HG03520 (cell line): Measurements from ENCODE around the gene EFNA4.
A peak's percentile ranks its signal among the peaks of the same experiment; 100 is the strongest.

Experiments used
- ATAC-seq: cut with Tn5 transposase; IDR thresholded peaks from one replicate; pipeline ENCODE4 v1.9.1; 2021; ENCODE audit warnings: mild to moderate bottlenecking, moderate library complexity; ENCODE audit not compliant: unreplicated experiment

EFNA4 gene

DNA sequence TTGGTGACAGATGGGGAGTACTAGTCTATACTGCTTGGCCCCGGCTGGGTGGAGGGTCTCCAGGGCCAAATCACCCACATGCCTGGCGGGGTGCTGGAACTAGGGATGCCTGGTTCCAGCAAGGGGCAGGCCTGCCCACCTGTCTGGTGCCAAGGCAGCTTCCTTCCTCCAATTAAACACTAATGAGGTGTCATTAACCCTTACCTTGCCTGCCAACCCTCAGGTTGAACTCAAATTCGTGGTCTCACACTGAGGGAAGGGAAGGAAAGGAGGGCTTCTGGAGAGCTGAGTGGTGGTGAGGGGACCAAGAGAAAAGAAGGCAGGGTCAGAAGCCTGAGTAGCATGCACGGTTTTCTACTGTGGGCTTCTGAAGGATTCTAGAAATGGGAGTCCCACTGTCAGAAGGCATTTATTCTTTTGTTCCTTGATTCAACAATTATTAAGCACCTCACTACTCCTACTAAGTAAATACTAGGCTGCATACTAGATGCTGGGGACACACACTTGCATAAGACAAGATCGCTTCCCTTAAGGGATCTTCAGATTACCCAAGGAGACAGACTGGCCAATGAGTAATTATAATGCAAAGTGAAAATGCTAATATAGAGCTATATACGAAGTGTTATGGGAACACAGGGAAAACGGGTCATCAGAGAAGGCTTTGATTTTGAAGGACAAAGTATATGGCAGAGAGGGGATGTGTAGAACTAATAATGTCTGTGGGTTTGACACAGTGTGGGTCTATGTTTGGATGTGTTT lies 9.2 kb downstream of the EFNA4 start:
- no peak for ATAC-seq

DNA sequence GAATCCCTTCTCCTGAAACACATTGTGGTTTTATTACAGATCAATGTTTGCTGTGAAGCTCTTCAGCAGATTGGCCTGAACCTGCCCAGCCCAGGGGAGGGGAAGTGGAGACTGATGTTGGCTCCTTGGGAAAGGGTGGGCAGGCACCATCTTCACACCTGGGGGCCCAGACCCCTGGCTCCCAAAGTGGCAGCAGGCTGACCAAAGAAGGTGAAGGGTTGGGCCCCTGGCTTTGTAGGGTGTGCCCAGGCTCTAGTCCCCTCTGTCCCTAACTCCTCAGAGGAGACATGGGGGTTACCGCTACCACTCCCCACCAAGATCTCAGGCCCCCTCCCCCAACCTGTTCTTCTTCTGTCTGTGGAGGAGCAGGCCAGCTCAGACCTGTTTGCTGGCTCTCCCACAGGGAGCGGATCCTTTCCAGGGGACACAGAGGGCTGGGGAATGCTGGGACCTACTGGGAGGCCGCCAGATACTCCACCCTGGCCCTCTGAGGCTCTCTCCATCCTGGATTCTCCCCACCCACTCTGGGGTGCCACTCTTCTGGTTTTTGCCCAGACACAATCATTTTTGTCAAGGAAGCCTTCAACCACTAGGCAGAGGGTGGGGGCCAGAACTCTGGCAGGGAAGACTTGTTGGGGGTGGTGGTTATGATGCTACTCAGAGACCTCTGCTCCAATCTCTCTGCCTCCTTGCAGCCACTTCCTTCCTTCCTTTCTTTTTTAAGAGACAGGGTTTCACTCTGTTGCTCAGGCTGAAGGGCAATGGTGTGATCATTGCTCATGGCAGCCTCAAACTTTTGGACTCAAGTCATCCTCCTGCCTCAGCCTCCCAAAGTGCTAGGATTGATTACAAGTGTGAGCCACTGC lies 10.1 kb downstream of the EFNA4 start:
- ATAC-seq = no peak

DNA sequence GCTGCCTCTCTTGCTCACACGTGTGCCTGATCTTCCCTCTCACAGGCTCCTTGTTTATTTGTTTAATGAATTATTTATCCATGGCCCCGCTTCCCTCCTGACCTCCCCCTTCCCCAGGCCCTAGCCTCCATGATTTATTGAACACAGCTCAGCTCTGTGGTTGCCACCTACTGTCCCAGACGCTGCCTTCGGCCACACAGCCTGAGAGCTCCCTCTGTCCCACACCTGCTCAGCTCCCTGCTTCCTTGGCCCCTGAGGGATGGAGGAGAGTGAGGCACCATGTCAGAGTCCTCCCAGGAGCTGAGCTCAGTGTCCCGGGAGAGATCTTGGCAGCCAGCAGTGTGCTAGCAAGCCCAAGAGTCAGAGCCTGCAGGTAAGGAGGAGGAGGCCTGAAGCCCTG lies 12.0 kb downstream of the EFNA4 start:
- ATAC-seq = no peak

DNA sequence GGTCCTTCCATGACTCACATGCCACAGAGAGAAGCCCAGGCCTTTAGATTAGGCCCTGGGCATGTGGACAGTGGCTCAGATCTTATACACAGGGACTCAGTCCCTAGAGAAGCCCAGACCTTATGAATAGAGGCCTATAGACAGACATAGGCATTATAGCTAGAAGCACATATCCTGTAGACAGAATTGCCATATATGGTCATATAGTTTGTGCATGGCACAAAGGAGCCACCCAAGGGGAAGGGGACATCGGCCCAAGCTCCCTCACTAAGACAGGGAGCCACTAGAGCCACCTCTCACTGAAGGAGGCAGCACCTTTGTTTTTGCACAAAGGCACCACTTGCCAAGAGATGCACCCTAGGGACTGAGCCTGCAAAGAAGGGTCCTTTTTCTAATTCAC lies 12.8 kb downstream of the EFNA4 start:
- no peak for ATAC-seq

DNA sequence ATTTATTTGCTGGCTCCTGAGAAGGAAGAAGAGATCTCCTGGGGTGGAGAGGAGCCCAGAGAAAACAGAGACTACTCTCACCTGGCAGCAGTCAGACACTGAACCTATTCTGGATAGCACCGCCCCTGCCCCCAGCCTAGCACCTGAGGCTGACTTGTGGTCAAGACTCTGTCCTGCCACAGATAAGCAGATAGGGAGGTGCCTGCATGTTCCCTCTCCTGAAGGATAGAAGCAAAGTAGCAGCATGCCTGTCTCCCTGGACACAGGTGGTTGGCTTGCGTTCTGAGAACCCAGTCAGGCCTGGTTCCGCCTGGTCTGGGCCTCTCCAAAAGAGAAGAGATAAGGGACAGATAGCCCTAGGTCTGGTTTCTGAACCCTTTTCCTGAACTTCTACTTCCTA lies 13.8 kb downstream of the EFNA4 start:
- ATAC-seq = no peak

DNA sequence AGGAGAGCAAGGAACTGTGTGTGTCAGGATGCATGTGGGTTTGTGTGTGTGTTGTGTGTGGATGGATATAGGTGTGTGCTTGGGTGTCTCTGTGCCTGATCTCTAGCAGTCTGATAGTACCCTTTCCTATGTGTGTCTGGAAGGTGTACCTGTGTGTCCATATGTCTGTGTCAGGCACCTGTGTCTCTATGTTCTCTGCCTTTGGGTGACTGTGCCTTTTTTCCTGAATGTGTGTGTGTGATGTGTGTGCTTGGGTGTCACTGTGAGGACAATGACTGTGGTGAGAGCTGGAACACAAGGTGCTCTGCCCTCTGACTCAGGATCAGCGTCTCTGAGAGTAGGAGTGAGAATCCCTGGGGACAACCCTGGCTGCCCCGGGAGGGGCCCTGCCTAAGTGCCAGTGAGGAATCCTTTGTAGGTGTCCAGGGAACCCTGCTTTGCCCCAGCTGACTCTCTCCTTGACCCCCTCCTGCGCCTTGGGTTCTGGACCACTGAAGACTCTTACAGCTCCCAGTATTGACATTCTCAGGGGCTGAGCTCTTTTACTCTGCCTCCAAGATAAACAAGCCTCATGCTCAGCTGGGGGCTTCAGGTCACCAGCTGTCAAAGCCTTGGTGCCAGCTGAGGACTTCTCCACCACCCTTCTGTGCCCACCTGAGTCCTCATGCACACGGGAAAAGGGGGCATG lies 14.4 kb downstream of the EFNA4 start:
- ATAC-seq = no peak

DNA sequence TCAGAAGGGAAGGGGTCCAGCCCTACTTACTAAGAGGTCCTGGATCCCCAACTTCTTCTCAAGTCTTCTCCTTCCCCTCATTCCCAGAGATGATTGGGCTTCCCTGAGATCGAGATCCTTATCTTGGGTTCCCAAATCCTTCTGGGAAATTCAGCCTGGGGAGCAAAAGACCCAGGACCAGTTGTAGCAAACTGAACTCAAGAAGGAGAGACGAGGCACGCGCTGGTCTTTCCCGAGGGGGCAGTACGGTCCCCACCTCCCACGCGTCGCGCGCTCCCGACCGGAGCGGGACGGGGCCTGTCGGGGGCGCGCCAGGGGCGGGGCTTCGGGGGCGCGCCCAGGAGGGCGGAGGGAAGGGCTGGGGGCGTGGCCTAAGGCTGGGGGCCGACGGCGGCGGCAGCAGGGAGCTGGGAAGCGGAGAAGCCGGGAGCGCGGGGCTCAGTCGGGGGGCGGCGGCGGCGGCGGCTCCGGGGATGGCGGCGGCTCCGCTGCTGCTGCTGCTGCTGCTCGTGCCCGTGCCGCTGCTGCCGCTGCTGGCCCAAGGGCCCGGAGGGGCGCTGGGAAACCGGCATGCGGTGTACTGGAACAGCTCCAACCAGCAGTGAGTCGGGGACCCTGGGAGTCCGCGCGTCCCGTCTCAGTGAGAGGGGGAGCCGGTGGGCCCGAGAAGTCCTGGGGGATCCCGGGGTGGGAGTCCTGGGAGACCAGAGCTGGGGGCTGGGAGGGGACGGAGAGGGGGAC lies 15.1 kb downstream of the EFNA4 start, which contains the start of gene EFNA3:
Gene EFNA3 (plus strand): TSS at position 369 of the 741 bp plus-strand sequence. CDS start 105 bp downstream, at position 474.
- no peak for ATAC-seq

DNA sequence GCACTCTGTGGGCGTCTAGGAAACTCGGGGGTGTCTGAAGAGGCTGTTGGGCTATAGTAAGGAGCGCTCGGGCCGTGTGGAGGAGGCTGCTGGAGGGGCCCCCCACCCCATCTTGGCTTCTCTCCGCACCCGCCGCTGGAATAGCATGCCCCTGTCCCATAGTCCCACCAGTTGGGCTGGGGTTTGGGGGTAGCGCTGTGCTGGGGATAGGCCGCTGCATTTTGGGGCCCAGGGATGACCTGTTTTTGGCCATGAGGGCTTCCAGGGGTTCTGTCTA lies 15.6 kb downstream of the EFNA4 start:
- no peak for ATAC-seq

DNA sequence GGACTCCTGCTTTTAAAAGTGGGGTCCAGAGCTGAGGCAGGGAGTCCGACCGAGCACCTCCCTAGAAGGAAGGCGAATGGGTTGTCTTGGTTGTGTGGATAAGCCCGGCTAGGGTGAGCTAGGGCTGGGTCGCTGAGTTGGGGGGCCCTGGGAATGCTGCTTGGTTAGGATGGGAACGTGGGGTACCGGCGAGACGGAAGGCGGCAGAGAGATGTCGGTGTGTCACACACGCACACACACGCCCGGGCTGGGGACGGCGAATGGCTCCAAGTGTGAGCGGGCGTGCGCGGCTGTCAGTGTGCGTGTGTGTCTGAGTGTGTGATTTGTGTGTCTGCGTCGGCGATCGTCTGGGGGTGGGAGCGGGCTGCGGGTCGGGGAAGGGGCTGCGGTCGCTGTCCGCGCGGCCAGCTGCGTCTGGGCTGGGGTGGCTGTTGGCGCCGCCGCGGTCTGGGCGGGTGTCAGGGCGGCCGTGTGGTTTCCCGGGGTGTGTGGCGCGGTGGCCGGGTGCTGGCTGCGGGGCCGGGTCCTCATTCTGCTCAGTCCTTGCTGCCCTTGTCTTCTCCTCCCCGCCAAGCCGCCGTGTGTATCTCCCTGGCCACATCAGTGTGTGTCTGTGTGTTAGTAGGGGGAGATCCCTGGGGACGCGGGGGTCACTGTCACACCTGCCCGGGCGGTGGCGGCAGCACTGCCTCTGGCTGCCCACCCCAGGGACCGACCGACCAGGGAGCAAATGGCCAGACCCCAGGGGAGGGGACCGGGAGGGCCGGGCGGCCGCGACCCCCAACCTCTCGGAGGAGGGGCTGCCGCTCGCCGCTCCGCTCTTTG lies 16.2 kb downstream of the EFNA4 start:
- ATAC-seq = no peak

DNA sequence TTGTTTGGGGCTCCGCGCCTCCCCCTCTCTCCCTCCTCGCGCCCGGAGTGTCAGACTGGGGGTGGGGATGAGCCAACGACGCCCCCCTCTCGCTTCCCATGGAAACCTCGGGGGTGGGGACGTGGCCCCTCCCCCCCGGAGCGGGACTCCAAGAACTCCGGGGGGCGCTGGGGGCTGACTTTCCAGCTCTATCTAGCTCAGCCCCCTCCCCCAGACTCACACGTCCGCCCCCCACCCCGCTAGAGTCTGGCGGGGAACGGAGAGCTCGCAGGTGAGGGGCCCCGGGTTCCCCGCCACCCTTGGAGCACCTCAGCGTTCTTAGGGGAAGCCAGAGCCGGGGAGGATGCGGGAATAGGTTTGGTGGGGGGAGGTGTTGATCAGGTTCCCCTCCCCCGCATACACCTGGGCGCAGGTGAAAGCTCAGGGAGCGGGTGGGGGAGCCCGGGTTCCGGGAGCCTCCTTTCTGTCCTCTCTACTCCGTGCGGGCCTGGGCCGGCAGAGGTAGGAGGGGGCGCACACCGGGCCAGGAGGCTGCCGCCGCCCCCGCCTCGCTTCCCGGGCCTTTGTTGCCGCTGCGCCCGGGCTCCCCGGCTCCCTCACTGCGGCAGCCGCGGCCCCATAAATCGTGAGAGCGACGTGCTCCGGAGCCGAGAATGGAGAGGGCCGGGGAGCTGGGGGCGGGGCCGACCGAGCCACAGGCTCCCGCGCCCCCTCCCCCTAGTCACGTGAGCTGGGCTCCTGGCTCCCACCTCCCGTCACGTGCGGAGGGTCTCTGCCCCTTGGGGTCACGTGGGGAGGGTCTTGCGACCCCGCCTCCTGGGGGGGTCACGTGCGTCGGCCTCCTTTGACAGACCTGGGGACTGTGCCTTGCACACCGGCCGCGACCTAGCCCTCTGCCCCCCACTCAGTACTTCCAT lies 17.0 kb downstream of the EFNA4 start:
- no peak for ATAC-seq

DNA sequence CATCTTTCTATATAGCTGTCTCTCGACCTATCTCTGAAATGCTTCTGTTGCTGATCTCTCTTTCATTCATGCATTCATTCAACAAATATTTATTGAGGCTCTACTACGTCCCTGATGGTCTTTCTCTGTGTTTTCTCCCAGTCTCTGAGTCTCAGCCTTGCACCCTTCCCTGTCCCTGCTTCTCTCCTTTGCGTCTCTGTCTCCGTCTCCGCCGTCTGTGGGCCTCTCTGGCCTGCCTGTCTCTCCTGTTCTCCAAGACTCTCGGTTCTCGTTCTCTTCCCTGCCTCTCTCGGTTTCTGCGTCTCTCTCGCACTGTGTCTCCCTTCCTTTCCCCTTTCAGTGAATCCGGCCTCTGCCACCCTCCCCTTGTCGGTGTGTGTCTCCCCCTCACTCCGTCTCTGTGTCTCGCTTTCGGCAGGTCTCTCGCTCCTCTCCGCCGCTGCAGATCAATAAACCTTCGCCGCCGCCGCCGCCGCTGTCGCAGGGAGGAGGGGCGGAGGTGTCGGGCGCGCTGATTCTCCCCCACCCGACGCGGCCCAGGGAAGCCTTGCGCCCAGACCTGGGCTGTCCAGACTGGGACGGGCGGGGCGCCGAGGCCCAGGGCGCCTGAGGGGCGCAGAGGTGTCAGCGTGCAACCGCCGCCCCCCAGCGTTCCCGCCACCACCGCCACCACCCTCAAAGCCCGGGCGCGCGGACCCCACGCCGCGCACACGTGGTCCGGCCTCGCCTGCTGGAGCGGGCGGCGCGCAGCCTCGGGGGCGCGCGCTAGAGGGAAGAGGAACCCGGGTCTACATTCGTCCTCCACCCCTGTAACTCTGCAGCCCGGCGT lies 18.1 kb downstream of the EFNA4 start:
- ATAC-seq = no peak

DNA sequence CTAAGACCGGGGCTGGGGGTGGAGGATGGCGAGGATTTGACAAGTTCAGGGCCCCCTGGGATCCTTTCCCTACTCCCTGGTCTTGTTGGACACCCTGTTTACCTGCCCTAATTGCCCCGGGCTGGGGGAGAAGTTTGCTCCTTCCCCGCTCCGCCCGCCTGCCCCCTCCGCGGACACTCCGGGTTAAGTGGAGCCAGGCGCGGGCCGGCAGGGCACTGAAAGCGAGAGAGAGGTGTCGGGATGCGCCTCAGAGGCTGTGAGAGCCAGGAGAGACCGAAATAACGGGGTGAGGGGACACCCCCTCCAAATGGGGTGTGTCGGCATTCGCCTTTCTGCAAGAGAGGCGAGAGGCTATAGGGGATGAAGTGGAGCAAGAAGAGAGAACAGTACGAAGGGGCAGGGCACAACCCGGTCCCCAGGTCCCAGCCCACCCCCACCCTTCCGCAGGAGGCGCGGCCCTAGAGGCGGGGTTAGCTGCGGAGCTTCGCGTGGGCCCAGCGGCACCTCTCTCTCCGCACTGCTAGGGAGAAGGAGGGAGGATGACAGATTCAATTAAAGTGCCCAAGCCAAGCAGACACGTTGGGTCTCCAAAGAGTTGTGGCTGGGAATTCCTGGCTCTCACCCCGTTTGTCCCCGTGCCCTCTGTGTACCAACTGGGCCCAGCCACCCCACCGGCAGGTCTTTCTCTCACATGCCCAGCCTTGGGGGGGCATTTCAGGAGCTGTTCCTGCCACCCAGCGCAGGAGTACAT lies 18.9 kb downstream of the EFNA4 start:
- ATAC-seq = no peak

DNA sequence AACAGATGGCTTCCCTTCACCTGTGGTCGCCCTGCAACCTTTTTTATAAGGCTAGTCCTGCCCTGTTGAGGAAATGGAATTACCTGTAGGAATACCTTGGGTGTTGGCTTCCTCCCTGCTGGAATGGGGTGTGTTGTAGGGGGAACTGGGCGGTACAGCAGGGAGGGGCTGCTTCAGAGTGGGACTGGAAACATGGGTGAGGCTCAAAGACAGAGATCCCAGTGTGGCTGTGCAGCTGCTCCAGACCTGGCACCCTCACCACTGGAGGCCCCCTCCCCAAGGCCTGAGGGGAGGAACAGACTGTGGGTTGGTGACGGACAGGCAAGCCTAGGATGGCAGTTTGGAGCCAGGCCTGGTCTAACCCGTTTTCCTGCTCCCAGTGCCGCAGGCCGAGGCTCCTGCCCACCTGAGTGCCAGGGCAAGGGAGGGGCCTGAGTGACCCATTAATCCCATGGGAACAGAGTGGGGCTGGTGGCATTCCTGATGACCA lies 19.6 kb downstream of the EFNA4 start:
- ATAC-seq = no peak

DNA sequence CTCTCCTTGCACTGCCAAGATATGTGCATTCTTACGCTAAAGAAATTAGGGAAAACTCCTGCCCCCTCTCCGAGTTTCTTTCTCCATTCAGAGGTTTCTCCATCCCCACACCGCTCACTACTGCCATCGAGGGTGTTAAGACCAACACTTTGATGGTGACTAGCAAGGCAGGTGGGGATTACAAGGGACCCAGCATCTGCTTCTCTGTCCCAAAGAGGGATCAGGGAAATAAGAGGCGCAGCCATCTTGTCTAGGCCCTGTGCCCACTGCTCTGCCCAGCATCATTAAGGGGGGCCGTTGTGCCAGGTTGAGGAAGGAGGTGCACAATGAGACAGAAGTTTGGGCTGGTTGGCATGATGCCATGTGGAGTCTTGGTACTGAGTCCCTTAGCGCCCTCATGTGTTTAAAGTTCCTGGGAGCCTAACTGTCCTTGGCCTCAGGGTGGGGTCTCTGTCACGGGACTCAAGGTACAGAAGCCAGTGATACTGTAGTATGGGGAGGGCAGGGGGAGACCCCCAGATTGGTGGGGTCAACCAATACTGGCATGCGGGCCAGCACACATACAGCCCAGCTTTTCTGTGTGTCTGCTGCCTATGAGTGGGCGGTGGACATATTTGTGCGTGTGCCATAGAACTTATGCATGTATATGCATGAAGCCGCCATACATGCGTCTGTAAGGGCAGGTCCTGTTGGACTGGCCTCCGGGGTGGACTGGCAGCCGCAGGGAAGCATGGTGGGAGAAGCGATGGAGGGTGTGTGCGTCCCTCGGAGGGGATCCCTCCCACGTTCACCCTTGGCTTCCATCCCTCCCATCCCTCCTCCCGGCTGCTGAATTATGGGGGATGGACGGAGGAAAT lies 20.6 kb downstream of the EFNA4 start:
- no peak for ATAC-seq

DNA sequence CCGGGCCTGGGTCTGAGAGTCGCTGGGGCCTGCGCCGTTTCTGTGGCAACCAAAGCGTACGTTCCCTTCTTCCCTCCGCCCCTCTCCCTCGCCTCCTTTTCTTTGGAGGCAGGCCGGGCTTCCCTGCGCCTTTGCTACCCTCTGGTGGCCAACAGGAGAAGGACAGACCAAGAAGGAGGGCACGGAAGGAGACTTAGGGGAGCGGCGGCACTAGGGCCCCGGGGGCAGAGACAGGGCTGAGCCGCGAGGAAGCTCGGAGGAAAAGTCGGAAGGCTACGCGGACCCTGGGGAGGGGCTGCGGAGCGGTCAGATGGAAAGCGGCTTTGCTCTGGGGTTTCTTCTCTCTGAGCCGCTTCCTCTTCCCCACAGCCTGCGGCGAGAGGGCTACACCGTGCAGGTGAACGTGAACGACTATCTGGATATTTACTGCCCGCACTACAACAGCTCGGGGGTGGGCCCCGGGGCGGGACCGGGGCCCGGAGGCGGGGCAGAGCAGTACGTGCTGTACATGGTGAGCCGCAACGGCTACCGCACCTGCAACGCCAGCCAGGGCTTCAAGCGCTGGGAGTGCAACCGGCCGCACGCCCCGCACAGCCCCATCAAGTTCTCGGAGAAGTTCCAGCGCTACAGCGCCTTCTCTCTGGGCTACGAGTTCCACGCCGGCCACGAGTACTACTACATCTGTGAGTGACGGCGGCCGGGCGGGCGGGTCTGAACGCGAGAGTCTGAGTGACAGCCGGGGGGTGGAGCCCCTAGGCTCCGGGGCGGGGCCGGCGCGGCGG lies 21.4 kb downstream of the EFNA4 start:
- ATAC-seq = peak; percentile 62
